Activated CD8-positive, alpha-beta memory T cell treated with anti-CD3 and anti-CD28 coated beads for 1 hour (primary cell): Measurements from ENCODE around the gene PRKAR2B.
"Not testable (repeated sequence)": the region's sequence is repeated elsewhere in the genome, so short reads cannot be mapped to it uniquely, and the experiment has no call there.

Experiments used
- DNase-seq, 2 donors: peaks; one replicate each; pipeline ENCODE4 v3.0.0-alpha.2; 2020; ENCODE audit warnings: low read depth in 1 of 2; ENCODE audit errors: extremely low read depth in 1 of 2

Gene PRKAR2B

DNA sequence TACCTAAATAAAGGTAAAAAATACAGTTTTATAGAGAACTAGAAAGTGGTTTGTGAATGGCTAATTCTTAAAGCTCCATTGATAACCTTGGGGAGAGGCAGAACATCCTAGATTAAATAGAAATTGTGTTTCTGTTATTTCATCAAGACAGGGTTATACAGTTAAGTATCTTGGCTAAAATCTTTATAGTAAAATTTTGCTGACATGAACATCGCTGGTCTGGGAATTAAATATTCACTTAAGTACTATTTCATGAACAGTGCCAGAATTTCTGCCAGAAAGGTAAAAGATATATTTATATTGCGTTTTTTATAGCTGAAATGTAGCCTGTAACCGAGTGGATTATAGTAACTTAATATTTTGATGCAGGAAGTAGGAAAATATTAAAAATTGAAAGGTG lies 70.6 kb downstream of the PRKAR2B start:
- no peak for DNase-seq

DNA sequence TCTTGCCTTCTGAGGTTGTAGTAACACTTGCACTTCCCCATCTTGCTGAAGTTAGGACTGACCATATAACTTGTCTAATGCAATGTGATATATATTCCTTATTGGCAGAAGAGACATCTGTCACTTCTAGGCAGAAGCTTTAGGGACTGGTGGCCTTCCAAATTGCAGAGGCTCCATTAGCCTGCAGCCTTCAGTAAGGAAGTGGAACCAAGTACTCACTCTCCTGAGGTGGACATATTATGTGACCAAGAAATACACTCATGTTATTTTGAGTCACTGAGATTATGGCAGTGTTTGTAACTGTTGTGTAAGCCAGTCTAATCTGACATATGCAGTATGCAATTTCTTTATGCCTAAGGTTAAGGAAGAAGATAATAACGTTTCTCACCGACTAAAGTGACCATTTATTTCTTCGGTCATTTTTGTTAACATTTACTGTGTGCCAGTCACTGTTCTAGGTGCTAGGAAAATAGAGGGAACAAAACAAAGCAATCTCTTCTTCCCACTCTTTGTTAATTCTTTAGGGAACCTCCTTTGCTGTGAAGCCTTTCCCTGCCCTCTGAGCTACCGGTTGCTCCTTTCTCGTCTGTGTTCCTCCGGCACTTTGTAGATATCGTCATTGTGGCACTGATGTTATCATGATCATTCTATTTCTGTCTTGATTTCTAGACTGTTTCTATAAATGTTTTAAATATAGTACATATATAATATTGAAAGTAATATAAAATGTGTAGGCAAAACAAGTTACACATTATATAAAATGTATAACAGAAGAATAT lies 71.4 kb downstream of the PRKAR2B start:
- DNase-seq = no peak

DNA sequence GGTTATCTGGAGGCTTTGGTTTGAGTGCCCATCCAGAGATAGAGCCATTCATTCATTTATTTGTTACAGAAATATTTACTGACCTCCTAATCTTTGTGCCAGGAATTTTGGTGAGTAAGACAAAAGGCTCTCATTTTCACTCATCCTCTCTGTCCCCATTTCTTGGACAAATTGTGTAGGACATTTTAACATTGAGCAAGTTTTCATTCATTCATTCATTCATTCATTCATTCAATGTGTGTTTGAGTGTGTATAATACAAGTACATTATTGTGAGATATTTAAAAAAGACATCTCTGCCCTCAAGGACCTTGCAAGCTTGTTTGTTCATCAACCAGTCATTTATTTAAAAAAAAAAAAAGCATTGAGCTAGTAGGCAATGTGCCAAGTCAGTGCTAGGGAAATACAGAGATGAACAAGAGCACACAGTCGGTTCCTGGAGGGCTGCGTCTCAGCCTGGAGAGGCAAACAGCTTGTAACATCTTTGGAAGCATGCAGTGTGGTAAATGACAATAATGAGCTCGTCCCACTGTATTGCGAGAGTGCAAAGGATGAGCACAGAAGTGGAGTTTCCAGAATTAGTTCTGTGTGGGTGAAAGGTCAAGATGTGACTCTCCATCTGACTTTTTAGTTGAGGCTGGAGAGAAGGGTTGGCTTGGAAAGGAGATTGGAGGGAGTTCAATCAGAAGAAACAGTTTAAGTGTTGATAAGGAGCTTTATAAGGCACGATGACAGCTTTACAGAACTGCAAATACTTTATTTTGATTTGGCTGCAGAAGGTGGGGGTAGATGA lies 73.8 kb downstream of the PRKAR2B start:
- DNase-seq = no peak

DNA sequence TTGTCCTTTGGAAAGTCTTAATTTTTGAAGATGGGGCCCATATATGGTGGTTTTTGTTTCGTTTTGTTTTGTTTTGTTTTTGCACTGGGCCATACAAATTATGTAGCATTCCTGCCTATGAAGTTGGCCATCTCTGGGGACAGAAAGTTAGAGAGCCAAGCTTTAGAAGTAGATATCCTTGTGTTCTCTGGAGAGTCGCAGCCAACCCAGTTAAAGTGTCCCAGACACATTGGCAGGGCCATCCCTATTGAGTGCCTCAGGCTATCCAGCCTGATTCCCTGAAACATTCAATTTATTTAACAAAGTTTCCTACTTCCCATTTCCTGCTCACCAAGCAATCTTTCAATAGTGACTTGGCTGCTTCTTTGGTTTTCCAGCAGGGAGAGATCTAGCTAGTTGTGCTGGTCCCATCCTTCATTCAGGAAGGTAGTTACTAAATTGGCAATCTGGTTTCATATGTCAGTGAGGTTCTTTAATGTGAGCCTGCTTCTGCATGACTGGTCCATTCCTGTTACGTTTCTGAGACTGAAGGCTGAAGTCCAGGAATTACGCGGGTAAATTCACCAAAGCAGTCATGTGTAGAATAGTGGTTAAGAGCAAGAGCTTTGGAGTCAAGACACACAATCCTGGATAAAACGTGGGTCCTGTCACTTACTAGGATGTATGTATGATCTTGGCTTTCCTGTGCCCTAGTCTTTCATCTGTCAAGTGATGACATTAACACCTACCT lies 75.0 kb downstream of the PRKAR2B start:
- no peak for DNase-seq

DNA sequence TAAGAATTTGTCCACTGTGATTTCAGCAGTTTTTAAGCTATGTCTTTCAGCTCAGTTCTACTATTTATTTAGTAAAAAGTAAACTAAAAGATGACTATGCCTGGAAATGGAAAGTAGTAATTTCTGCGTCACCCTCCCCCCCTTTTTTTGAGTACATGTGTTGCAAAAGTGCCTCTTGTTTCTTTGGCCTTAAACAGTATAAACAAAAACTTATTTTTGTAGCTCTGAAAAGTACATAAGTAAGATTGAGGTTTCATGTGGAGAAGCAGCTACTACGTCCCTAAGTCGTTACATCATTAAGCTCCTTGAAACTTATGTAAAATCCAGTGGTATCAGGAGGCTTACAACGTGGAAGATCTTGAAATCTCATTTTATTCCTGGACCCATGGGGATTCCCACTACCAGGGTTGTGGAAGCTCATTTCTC lies 78.0 kb downstream of the PRKAR2B start:
- DNase-seq = no peak

DNA sequence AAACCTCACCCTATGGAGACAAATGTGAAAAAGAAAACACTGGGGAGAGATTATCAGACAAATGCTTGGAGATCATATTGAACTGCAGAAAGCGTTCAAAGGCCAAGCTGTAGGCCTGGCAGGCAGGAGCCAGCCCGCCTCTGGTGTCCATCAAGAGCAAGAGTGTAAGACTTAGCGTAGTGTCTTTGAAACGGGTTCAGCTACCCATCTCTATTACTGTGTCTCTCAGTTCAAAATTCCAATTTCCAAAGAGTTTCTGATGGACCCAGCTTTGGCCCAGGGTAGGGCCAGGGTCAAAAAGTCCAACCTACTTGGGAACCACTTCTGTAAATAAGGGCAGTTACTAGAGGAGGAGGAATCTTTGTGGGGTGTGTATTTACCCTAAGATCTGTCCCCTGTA lies 78.9 kb downstream of the PRKAR2B start:
- no peak for DNase-seq

- no peak for DNase-seq
Measured at GRCh38 chr7:107125475-107125874, 81.0 kb downstream of the PRKAR2B start.

DNA sequence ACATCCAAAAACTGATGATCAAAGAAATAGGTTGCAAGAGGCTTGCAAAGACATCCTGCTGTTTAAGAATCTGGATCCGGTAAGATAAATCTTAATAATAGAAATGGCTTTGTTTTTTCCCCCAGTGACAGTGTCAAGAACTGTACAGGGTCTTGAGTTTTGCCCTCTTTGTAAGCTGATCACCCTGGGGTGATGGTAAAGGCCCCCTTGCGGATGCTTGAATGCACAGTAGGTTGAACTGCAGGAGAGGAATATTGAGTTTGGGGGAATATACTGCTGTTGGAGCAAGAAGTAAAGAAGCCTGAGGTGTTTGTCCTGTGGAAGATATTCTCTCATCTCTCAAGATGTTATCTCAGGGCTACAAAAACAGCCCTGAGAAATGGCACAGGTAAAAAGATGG lies 83.7 kb downstream of the PRKAR2B start:
- DNase-seq = no peak

DNA sequence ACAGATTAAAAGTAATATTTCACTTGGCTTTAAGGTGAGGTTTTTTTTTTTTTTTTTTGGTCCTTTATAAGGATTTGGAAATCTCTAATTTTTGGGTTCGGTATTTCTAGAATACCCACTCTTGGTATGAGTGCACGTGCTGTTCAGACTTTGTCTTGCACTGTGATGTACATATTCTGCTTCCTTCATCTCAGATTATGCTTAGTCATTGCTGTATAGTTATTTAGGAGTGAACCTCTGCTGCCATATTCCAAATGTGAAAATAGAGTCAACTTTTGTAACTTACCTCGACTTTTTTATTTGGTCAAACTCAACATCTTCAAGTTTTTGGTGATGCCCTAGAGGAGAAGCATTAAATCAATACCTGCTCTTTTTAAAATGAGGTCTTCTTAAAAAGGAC lies 84.2 kb downstream of the PRKAR2B start:
- DNase-seq = no peak

DNA sequence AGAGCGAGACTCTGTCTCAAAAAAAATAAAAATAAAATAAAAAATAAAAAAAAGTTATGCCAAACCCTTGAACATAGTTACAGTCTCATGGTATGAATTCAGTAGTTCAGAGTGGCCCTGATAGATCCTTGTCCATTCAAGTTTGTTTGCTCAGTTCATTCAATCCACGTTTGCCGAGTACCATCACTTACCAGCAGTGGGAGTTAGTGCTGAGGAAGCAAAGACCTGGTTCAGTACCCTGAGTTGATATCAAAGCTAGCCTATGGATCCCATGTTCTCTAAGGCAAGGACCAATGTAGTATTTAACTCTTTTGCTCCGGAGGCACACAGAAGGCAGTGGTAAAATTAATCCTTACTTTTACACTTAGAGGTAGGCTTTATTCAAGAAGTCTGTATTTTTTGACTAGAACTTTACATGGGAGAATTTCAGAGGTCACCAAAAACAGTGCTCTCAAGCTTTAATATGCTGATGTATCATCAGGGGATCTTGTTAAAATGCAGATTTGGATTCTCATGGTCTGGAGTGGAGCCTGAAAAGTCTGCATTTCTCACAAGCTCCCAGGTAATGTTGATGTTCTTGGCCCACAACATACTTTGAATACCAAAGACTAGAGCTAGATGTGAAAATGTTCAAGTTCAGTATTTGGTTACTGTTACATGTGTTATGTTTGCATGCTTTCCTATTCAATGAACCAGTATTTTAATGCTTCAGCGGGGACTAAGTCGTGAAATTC lies 86.1 kb downstream of the PRKAR2B start:
- no peak for DNase-seq

DNA sequence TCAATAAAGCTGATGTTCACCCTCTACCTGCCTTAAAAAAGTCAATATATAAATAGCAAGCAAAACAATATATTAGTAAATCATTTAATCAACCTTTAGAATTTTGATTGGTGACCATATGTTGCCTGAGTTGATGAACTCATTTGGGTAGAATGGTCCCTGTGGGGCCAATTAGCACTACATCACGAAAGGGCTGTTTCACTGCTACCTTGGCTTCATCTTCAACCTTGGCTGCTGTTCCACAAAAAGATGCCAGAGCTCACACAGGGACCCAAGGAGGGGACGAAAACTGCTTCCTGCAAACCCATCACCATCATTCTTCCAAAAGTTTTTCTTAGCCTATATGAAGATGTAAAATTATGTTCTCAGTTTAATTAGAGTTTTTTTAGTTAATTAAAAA lies 88.9 kb downstream of the PRKAR2B start:
- DNase-seq = no peak

- DNase-seq = no peak
Measured at GRCh38 chr7:107138696-107139420, 94.4 kb downstream of the PRKAR2B start.

- not testable (repeated sequence) for DNase-seq
Measured at GRCh38 chr7:107143875-107144274, 99.4 kb downstream of the PRKAR2B start.

- DNase-seq = no peak
Measured at GRCh38 chr7:107145067-107145838, 100.7 kb downstream of the PRKAR2B start.

GRCh38 chr7:107147464-107148393 lies 103.2 kb downstream of the PRKAR2B start:
- DNase-seq = no peak

GRCh38 chr7:107148721-107149120 lies 104.2 kb downstream of the PRKAR2B start:
- DNase-seq = no peak

DNA sequence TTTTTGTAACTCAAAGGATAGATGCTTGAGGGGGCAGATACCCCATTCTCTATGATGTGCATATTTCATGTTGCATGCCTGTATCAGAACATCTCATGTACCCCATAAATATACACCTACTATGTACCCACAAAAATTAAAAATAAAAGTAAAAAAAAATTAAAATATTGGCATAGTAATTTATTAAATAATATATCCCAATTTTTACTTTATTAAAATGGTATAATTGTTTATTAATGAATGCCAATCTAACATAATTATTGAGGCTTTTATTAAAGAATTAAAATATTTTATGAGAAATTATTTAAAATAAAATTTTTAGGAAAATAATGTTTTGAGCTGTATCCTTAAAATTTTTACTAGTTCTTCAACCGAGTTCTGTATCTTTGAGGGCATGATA lies 105.4 kb downstream of the PRKAR2B start:
- no peak for DNase-seq

GRCh38 chr7:107150375-107151073 lies 106.0 kb downstream of the PRKAR2B start:
- peak; percentile 49 to 61 for DNase-seq
